Central memory CD8-positive, alpha-beta T cell (primary cell): ENCODE data around the gene ZNF575.

Source experiments
- ATAC-seq: fragments of 150-1000 bp; cut with Tn5 transposase; replicated peaks from 2 replicates; pipeline ENCODE4 v1.10.0; 2022; ENCODE audit warnings: mild to moderate bottlenecking, moderate FRiP score, moderate number of reproducible peaks; ENCODE audit not compliant: poor library complexity, severe bottlenecking; ENCODE audit errors: extremely low read depth
- DNase-seq, 2 donors: peaks; one replicate each; pipeline ENCODE4 v3.0.0; 2021; ENCODE audit warnings: low spot score in 2 of 2
- H3K27ac Mint-ChIP-seq: one replicate; pipeline ENCODE4 v1.8.0; 2022; ENCODE audit warnings: low read depth, mild to moderate bottlenecking, moderate library complexity, mixed read lengths
- H3K27me3 Mint-ChIP-seq: one replicate; pipeline ENCODE4 v1.8.0; 2022; ENCODE audit warnings: mixed read lengths
- H3K36me3 Mint-ChIP-seq: one replicate; pipeline ENCODE4 v1.8.0; 2022; ENCODE audit warnings: mild to moderate bottlenecking, moderate library complexity, mixed read lengths; ENCODE audit not compliant: insufficient read depth
- H3K4me1 Mint-ChIP-seq: one replicate; pipeline ENCODE4 v1.8.0; 2022; ENCODE audit warnings: mixed read lengths
- H3K4me3 Mint-ChIP-seq: one replicate; pipeline ENCODE4 v1.8.0; 2022; ENCODE audit warnings: mild to moderate bottlenecking, moderate library complexity, mixed read lengths
- H3K9me3 Mint-ChIP-seq: one replicate; pipeline ENCODE4 v1.8.0; 2022; ENCODE audit warnings: mixed read lengths

Gene ZNF575

DNA sequence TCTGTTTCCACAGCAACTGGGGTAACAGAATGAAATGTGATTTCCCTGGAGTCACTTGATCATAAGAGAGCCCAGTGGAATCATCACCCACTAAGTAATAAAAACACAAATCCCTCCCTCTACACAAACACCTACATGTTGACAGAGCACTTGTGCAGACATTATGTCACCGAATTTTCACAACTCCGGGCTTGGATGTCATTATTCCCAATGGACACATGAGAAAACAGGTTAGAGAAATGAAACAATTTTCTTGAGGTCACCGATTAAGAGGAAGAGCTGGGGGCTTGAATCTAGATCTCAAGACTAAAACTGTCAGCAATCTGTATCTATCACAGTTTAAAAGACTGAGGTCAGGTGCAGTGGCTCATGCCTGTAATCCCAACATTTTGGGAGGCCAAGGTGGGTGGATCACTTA lies 39.2 kb downstream of the ZNF575 start:
- ATAC-seq (no peak), DNase-seq (no peak)
- no peaks in the 10 kb centered on the region for H3K9me3 Mint-ChIP-seq
- H3K4me1 Mint-ChIP-seq: peaks cover 40% of the 10 kb centered on the region
- peak overlapping the region; percentile 47 for H3K27ac Mint-ChIP-seq
- H3K27me3 Mint-ChIP-seq: no peaks in the 10 kb centered on the region
- no peak overlapping the region for H3K4me3 Mint-ChIP-seq
- peaks cover 11% of the 10 kb centered on the region for H3K36me3 Mint-ChIP-seq

DNA sequence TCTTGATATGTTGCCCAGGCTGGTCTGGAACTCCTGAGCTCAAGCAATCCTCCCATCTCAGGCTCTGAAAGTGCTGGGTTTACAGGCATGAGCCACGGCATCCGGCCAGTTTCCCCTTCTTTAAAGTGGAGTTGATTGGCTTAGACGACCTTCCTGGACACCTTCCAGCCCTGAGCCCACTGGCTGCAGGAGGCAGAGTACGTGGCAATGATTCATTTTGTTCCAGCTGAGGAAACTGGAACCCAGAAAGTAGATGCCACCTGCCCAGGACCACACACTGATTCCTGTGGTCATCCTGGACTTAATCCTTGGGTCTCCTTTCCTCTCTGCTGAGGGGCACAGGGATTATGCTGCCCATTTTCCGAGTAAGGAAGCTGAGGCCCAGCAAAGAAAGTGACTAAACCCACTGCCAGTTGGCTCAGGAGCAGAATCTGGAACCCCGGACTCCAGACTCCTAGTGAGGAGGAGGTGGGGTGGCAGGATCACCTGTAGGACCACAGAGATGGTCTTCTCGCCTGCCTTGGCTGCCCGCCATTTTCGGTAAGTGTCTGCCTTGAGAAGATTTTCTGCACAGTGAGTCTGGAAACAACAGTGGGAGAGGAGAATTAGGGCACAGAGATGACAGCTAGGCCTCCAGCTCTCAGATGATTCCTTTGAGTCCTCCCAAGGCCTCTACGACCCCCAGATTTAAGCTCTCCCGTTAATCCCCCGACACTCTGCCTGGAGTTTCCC lies 41.6 kb downstream of the ZNF575 start:
- ATAC-seq: no peak
- Mint-ChIP-seq H3K4me3 (peak overlapping the region; percentile 97), H3K4me1 (peaks cover 38% of the 10 kb centered on the region), H3K27ac (peak overlapping the region; percentile 96), H3K27me3 (no peaks in the 10 kb centered on the region), H3K9me3 (no peaks in the 10 kb centered on the region), H3K36me3 (peaks cover 12% of the 10 kb centered on the region)
- no peak for DNase-seq

DNA sequence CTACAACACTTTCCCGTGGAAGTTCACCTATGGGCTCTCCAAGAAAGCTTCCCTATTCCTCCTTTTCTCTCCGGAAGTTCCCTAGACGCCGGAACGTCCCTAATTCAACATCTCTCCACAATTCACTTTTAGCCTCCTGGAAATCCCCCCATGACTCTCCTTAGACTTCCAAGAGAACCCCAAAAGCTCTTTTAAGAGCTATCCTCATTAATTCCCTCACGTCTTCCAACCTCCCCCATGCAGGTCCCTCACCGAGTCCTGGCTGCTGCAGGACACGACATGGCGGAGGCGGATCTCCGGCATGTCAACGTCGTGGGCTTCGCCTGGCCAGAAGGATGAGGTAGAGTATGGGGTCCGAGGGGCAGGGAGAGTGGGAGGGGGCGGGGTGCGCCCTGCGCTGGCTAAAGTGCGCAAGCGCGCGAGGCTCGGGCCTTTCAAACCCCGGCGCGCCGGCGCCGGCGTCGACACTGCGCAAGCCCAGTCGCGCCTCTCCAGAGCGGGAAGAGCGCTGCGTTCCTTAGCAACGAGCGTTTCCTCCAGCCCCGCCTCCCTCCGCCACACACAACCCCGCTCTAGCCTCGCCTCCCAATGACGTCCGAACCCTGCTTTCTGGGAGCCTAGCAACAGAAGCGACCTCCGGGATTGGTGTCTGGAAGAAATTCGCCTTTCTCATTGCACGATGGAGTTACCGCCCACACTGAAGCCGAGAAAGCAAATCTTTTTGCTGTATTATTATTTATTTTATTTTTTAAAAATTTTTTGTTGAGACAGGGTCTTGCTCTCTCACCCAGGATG lies 42.4 kb downstream of the ZNF575 start, which contains the start of the genes PINLYP and XRCC1:
PINLYP (plus strand) TSS at position 646 of the 795 bp plus-strand sequence. CDS start 1,391 bp downstream, outside the sequence.
XRCC1 (minus strand) TSS at position 372 of the 795 bp plus-strand sequence; CDS start at position 303, 69 bp downstream.
- H3K27me3 Mint-ChIP-seq: no peaks in the 10 kb centered on the region
- H3K9me3 Mint-ChIP-seq: no peaks in the 10 kb centered on the region
- peak; percentile 86 to 95 for DNase-seq
- peak within 1 kb of the TSS; percentile 97 for H3K4me3 Mint-ChIP-seq
- peak; percentile 100 for ATAC-seq
- H3K36me3 Mint-ChIP-seq: peaks cover 12% of the 10 kb centered on the region
- peak within 1 kb of the TSS; percentile 96 for H3K27ac Mint-ChIP-seq
- H3K4me1 Mint-ChIP-seq: peaks cover 37% of the 10 kb centered on the region

DNA sequence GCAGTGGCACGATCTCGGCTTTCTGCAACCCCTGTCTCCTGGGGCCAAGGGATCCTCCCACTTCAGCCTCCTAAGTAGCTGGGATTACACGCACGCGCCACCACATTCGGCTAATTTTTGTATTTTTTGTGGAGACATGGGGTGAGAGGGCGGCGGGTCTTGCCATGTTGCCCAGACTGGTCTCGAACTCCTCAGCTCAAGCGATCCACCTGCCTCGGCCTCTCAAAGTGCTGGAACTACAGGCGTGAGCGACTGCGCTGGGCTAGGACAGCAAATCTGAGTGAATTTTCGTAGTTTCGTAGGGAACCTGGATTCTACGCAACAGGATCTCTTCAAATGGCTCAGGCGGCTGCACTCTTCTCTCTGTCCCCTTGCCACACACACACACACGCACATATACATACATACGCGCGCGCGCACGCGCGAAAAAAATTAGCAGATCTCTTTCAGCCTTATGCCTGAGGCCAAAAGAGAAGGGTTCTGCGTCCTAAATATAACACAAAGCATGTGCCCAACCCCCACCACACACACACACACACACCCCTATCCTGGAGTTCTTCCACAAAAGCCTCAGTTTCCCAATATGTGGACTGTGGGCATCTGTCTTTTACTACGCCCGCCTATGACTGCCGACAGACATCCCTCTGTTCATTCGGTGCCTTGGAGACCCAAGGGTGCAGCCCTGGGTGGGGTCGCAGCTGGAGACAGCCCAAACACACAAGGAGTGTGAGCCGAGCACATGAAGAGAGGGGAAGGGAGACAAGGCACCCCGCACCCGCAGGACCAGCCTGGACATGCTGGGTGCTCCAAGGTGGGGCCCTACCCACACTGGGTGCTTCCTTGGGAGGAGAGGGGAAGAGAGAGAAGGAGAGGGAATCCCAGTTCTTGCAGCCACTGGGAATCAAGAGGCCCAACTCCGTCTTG lies 43.2 kb downstream of the ZNF575 start:
- Mint-ChIP-seq H3K27ac (peak overlapping the region; percentile 96), H3K9me3 (no peaks in the 10 kb centered on the region), H3K4me1 (peaks cover 32% of the 10 kb centered on the region), H3K4me3 (peak overlapping the region; percentile 97), H3K27me3 (no peaks in the 10 kb centered on the region), H3K36me3 (peaks cover 12% of the 10 kb centered on the region)
- no peak for DNase-seq
- no peak for ATAC-seq

DNA sequence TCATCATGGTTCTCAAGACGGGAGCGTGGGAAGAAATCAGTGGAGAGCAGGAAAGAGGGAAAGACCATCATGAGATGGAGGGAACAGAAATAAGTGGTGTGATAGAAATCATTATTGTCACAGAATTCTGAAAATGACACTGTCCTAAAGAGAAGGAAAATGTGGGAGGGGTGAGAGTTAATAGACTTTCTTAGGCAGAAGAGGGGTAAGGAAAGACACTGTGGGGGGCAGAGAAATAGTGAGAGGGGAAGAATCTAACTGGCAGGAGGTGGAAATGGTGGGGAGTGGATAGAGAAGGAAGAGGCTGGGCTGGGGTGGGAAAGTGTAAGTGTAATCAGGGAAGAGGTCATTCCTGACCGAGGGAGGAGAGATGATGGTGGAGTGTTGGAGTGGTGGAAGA lies 45.8 kb downstream of the ZNF575 start:
- H3K36me3 Mint-ChIP-seq: peaks cover 7% of the 10 kb centered on the region
- H3K4me3 Mint-ChIP-seq: peak overlapping the region; percentile 0
- no peaks in the 10 kb centered on the region for H3K9me3 Mint-ChIP-seq
- DNase-seq (no peak), ATAC-seq (no peak)
- peaks cover 21% of the 10 kb centered on the region for H3K4me1 Mint-ChIP-seq
- H3K27me3 Mint-ChIP-seq: no peaks in the 10 kb centered on the region
- no peak overlapping the region for H3K27ac Mint-ChIP-seq

DNA sequence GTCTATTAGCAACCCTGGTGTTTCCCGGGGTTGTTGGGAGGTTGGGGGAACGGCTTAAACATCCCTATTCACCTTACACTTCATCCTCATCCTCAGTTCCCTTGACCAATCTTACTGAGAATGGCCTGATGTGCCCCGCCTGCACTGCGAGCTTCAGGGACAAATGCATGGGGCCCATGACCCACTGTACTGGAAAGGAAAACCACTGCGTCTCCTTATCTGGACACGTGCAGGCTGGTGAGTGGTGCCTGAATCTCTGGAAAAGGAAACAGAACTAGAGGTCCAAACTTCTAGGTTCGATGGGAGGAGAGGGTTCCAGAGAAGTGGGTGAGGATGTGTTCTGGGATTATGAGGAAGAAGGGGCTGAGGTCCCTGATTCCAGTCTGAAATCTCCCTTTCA lies 48.5 kb downstream of the ZNF575 start:
- DNase-seq (no peak), ATAC-seq (no peak)
- no peak overlapping the region for H3K4me3 Mint-ChIP-seq
- H3K27me3 Mint-ChIP-seq: no peaks in the 10 kb centered on the region
- no peak overlapping the region for H3K27ac Mint-ChIP-seq
- peaks cover 2% of the 10 kb centered on the region for H3K36me3 Mint-ChIP-seq
- peaks cover 17% of the 10 kb centered on the region for H3K4me1 Mint-ChIP-seq
- no peaks in the 10 kb centered on the region for H3K9me3 Mint-ChIP-seq

DNA sequence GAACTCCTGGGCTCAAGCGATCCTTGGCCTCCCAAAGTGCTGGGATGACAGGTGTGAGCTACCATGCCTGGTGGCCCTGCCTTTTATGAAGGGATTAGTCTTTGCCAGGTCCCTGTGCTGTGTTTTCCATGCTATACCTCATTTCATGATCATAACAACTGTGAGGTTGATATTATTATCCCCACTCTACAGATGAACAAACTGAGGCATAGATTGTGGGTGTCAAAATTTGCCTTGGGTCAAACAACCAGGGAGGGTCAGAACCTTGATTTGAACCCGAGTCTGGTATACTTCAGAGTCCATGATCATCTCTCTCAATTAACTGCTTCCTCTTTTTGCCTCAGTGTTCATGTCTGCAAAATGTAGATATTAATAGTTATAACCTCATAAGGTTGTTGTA lies 49.5 kb downstream of the ZNF575 start:
- Mint-ChIP-seq H3K9me3 (no peaks in the 10 kb centered on the region), H3K4me1 (peaks cover 14% of the 10 kb centered on the region), H3K4me3 (no peak overlapping the region), H3K36me3 (peaks cover 2% of the 10 kb centered on the region), H3K27me3 (no peaks in the 10 kb centered on the region), H3K27ac (no peak overlapping the region)
- DNase-seq: no peak
- ATAC-seq: no peak

DNA sequence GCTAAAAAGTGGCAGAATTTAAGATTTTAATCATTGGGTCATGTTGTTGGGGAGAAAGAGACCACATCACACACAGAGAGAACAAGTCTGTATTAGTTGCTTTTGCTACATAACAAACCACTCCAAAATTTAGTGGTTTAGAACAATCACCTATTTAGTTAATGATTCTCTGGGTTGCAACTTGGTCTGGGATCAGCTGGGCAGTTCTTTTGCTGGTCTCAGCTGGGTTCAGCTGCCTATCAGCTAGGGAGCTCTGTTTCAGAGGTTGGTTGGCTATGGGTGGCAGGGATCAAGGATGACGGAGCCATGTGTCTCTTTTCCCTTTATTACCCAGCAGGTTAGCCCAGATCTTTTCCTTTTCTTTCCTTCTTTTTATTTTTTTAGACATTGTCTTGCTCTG lies 51.5 kb downstream of the ZNF575 start:
- Mint-ChIP-seq H3K4me1 (peaks cover 16% of the 10 kb centered on the region), H3K27ac (peak overlapping the region; percentile 25), H3K27me3 (no peaks in the 10 kb centered on the region), H3K4me3 (no peak overlapping the region), H3K9me3 (no peaks in the 10 kb centered on the region), H3K36me3 (peaks cover 4% of the 10 kb centered on the region)
- ATAC-seq: no peak
- DNase-seq: no peak
